Cardiac fibroblast (primary cell): ENCODE measurements around the gene STPG3.

Source experiments
- DNase-seq, 2 donors: peaks; one replicate each; pipeline versions ENCODE4 v3.0.0 to v3.0.0-alpha.2; 2010; ENCODE audit warnings: low read depth in 2 of 2
- H3K4me3 ChIP-seq, 2 donors: replicated peaks in 1 of 2; 1 replicate in 1 of 2; 2 replicates in 1 of 2; pipeline ENCODE4 v1.5.1; 2011; ENCODE audit warnings: low read depth in 2 of 2, low read length in 2 of 2, mild to moderate bottlenecking in 2 of 2, moderate library complexity in 1 of 2
- CTCF ChIP-seq: IDR thresholded peaks from one replicate; pipeline ENCODE4 v1.5.1; 2011; ENCODE audit warnings: low read depth, mild to moderate bottlenecking, low read length, inconsistent platforms

STPG3 gene

DNA sequence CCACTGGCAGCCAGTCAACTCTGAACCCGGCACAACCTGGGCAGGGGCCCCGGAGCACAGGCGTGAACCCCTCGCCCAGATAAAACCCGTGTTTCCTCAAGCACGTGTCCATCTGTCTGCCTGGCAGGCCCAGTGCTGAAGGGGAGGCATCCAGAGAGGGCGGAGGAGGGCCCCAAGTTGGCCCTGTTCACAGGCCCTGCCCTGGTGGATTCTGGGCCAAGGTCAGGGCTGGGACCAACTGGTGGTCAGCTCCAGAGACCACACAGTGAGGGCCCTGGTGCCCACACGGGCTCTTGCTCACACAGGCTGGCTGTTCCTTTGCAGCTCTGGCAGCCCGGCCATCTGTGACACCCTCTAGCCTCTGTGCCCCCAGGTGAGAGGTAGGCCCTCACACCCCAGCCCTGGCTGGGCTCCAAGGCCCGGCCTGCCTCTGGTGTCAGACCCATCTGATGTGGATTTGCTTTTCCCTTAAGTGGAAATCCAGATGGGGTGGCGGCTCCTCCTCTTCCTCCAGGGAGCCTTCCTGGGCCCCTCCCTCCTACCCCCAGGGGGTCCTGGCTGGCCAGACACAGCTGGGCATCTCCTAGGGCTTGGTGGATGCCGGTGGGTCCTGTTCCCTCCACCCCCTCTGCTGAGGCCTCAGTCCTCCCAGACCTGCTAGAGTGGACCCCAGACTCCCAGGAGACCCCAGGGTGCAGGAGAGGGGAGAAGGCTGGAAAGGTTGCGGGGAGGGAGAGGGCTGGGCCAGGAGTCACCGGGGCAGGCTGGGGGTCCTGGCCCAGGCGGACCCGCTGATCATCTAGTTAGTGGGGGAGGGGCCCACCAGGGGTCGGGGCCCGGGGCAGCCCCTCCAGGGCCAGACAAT, 525 bp upstream of the STPG3 start:
- TF ChIP-seq CTCF = no peak
- H3K4me3 ChIP-seq = no peak overlapping the region
- DNase-seq = no peak

- H3K4me3 ChIP-seq = no peak overlapping the region
- no peak for DNase-seq
- no peak for TF ChIP-seq CTCF
Measured at GRCh38 chr9:137251490-137252268, 593 bp downstream of the STPG3 start.

DNA sequence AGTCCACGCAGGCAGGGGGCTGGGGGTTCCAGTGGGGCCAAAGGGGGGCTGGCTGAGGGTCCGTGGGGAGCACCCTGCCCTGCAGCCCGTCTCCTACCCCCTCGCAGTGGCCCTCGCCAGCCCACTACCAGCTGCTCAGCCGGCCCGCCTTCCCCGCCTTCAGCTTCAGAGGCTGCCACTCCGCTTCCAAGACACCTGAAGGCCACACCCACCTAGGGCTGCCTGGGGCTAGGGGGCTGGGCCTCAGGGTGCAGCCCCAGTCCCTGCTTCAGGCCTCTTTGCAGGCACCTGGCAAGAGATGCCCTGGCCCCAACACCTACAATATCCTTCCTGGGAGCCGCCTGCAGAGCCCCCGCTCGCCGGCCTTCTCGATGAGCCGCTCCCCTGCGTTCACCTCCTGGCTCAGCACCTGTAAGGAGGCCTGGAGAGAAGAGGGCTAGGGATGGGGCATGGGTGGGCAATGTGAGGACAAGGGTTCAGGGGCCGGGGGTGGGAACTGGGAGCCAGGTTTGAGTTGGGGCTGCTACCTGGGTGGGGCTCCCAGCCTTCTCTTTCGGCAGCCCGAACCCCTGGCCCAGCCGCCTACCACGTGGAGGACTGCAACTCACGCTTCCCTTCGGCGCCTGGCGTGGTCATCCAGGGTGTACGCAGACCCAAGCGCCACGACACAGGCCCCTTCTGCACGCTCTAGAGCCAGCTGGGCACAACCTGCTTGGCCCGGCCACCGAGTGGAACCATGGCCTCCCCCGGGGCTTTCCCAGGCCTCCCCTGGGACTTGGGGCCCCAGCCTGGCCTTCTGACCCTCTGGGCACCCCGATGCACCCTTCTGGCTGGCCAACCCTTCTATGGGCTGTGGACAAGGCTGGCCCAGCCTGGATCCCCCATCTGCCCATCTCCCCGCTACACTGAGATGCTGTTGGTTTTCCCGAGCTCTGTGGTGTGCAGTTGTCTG, 1.7 kb downstream of the STPG3 start:
- DNase-seq = no peak
- no peak for TF ChIP-seq CTCF
- H3K4me3 ChIP-seq = no peak overlapping the region

DNA sequence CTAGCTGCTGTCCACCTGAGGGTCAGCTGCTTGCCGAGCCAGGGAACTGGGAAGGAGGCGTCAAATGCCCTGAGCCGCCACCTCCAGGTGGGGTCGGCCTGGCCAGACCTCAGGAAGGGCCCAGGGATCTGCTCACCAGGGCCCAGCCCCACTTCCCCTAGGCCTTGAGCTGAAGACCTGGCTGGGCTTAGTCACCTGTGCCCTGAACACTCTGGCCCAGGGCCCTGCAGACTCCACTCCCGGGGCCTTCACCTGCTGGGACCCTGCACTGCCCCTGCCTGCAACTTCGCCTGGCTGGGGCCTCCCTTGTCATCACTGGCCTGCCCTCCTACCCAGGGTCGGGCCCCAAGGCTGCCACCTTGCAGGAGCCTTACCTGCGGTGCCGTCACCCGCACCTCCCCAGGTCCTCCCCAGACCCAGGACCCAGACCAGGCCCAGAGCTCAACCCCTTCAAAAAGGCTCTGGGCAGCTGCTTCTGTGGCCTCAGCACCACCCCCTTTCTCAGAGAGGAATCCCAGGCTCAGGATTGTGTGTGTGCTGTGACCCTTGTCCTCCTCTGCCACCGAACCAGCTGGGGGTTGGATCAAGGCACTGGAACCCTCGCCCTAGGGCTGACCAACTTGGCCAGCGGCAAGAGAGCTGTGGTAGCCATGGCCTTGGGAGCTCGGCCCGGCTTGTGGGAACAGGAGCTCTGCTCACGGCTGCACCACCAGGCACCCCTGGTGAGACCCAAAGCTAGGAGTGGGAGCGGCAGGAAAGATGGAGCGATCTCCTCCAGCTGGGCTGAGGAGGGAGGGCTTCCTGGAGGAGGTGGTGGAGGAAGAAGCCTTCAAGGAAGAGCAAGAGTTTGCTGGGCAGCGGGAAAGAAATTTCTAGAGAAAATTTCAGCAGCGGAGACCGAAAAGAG, 2.9 kb downstream of the STPG3 start:
- peak in 1 of 2 donors; percentile 22 for DNase-seq
- TF ChIP-seq CTCF = no peak
- peak overlapping the region; percentile 70 to 76 for H3K4me3 ChIP-seq

- DNase-seq = peak; percentile 84 to 92
Measured at GRCh38 chr9:137254624-137255447, 3.8 kb downstream of the STPG3 start, which contains the start of gene NELFB. Gene NELFB, plus strand, starts transcription at chr9:137255327.

More at GRCh38 chr9:137254624-137255447, 3.8 kb downstream of the STPG3 start, which contains the start of gene NELFB:
- peak within 1 kb of the TSS; percentile 87 to 92 for H3K4me3 ChIP-seq
- no peak for TF ChIP-seq CTCF
